DMS114 treated with DMSO at 0.1 percent for 48 hours (cell line): Measurements from ENCODE around the gene PAGE4.
A peak's percentile ranks its signal among the peaks of the same experiment; 100 is the strongest.

Source experiments
- DNase-seq: peaks from one replicate; lab custom pipeline; 2025; ENCODE audit not compliant: unreplicated experiment; lab: John Stamatoyannopoulos, UW

The PAGE4 gene, protein sequence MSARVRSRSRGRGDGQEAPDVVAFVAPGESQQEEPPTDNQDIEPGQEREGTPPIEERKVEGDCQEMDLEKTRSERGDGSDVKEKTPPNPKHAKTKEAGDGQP

DNA sequence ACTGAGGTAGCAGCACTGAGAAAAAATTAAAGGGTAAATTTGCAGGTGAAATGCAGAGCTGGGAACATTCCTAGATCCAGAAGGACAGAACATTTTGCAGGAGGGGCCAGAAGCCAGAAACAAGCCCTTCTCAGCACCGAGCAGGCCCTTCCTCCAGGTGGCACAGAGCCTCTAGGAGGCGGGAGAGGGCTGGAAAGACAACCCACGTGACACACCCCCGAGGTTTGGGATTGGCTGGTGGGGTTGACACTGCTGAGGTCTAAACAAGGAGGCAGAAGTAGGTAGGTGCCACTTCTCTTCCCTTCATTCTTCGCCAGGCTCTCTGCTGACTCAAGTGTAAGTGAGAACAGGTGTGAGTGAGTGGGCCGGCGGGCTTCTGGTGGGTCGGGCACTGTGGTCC lies at the start of gene PAGE4:
PAGE4 (plus strand) TSS at position 288 of the 400 bp plus-strand sequence. CDS start 1,126 bp downstream, outside the sequence.
- DNase-seq: no peak

DNA sequence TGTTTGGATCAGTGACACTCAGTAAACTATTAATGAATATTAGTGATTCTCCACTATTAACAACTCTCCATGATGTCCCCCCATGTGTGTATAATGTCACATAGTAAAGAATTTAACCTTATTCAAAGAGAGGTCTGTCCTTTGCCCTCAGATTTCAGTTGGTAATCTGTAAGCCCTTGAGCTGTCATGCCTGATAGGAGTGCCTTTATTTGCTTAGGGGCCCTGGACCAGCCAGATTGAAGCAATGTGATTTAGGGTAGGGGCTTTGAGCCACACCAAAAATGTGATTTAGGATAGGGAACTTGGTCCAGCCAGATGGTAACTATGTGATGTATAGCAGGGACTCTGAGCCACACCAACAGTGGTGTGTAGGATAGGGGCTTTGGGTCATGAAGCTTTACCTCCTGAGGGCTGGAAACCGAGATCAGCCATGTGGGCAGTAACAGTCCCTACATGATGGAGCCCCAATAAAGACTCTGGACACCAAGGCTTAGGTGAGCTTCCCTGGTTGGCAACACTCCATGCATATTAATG lies 44.3 kb upstream of the PAGE4 start:
- no peak for DNase-seq

DNA sequence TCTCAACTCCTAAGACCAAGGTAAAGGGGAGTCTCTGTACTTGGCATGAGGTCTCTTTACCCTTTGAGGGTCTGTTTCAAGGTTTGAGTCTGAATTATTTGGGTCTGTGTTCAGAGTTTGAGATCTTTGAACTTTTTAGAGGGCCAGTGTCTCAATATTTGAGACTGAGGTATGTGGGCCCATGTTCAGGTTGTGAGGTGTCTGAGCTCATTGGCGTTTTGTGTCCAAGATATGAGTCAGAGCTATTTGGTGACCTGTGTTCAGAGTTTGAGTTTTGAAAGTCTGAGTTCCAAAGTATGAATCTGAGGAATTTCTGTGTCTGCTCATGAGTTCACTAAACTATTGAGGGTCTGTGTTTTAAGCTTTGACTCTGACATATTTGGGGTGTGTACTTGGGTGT lies 36.7 kb upstream of the PAGE4 start:
- no peak for DNase-seq

DNA sequence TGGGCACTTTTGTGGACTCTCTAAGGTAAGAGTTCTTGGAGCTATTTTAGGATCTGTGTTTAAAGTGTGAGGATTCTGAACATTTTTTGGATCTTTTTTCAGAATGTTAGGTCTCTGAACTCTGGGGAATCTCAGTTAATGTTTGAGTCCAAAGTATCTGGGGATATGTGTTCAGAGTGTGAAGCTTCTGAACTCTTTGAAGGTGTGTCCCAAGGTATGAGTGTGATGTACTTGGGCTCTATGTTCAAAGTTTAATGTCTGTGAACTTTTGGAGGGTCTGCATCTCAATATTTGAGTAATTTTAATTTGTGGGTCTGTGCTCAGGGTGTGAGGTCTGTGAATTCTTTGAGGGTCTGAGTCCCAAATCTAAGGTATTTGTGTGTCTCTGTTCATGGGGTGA lies 35.4 kb upstream of the PAGE4 start:
- DNase-seq: no peak

DNA sequence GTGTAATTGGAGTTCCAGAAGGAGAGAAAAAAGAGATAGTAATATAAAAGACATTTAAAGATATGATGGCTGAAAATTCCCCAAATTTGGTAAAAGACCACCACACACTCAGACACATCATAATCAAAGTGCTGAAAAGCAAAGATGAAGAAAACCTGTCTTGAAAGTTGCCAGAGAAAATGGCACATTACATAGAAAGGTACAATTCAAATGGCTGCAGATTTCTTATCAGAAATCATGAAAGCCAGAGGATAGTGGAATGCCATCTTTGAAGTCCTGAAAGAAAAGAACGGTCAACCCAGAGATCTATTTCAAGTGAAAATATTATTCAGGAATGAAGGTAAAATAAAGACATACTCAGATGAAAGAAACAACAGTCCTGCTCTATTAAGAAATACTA lies 29.3 kb upstream of the PAGE4 start:
- DNase-seq: no peak

DNA sequence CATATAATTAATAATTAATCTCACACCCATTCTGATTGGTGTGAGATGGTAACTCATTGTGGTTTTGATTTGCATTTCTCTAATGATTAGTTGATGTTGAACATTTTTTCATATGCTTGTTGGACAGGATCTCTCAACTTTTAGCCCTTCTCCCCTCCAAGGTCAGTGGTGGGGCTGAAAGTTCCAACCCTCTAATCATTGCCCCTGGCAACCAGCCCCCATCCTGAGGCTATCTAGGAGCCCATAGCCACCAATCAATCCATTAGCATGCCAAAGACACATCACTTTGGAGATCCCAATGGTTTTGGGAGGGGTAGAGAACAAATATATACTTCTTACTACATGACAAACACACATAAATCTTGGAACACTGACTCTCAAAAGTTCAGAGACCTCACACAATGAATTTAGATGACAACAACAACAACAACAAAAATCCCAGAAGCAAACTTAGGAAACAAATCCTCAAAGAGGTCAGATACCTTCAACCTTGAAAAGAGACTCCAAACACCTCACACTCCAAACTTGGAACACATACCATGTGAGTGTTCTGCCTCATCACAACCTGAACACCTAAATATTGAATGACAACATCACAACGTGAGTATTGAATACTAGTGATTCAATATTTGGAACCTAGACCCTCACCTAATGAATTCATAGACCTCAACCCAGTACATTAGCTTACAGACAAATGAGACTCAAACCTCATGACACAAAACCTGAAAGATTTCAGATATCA lies 19.0 kb upstream of the PAGE4 start:
- DNase-seq: no peak

DNA sequence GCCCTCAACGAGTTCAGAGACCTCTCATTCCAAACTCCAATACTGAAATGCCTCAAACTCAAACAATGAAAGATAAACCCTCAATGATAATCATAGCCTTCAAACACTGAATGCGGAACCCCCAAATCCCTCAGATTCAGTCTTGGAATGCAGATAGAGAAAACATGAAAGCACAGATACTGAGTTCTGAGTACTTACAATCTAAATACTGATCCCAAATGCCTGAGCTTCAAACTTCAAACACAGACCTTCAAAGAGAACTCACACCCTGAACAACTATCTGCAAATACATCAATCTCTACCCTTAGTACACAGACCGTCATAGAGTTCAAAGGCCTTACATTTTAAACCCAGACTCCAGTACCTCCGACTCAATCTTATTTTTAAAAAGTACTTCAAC lies 16.9 kb upstream of the PAGE4 start:
- DNase-seq: no peak

DNA sequence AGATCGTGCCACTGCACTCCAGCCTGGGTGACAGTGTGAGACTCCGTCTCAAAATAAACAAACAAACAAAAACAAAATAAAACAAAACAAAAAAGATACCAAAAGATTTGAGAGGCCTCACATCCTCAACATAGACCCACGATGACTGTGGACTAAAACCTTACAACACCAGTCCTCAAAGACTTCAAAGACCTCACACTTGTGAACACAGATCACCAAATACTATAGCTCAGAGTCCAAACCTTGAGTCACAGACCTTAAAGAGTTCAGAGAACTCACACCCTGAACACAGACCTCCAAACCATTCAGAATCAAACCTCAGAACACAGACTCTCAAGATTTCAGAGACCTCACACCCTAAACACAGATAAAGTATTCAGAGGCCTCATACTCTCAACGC lies 12.7 kb upstream of the PAGE4 start:
- no peak for DNase-seq

DNA sequence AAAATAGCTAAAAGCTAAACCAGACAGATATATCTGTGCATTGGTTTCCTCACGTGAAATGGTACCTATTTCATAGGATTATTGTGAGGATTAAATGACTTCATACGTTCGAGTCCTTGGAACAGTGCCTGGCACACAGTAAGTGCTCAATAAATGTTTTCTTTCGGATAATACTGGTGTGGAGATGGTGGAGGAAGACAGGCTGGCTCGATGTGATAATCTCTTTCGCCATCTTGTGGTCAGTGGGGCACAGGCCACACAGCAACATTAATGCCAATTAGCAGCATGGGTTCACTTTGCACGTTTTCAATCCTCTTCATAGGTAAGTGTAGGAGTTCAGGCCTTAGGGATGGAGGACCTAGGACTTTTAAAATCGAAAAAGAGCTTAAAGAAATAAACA lies 9.3 kb downstream of the PAGE4 start:
- DNase-seq: peak; percentile 6

DNA sequence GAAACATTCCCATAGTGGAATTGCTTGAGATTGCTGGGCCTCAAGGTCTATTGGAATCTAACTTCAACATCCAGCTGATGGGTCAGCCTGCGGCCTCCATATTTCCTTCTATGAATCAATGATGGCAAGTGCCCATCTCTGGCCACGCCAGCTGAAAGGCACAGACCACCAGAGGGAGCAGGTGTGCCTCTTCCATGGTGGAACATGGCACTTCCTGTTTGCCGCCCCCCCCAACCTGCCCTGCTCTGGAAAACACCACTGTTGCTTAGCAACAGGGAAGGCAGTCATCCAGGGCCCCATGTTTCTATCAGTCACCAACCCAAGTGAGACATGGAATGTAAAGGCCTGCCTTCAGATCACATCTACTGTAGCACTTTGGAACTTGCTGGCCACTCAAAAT lies 11.6 kb downstream of the PAGE4 start:
- peak; percentile 13 for DNase-seq

DNA sequence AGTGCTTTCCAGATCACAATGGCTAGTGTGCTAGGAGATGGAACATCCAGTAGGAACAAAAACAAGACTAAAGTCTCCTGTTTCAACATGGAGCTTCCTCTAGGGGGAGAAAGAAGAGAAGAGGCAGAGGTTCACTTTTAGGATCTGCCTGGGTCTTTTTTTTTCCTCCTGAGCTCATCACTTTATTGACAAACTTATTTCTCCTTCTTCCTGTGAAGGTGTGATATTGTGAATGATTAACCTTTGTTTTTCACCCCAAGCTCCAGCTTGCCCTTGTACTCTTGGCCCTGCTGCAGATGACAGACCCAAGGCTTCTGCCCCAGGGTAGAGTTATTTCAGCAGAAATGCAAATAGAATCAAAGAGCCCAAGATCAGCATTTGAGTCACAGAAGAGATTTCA lies 13.5 kb downstream of the PAGE4 start:
- DNase-seq: no peak

DNA sequence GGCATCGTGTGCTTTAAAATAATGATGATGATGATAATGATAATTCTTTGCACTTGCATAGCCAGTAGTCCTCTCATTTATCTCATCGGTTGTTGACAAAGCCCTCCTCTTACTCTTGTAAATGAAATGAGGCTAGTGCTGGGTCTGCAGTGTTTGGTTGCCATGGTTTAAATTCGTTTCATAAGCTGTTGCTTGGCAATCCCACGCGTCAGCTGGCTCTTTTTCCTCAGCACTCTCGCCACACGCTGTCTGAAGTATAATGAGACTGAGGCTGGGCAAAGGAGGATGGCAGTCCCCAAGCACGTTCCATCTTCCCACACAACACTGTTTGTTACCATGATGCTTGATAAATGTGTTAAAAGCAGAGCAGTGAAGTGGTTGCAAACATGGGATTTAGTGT lies 15.5 kb downstream of the PAGE4 start:
- no peak for DNase-seq

DNA sequence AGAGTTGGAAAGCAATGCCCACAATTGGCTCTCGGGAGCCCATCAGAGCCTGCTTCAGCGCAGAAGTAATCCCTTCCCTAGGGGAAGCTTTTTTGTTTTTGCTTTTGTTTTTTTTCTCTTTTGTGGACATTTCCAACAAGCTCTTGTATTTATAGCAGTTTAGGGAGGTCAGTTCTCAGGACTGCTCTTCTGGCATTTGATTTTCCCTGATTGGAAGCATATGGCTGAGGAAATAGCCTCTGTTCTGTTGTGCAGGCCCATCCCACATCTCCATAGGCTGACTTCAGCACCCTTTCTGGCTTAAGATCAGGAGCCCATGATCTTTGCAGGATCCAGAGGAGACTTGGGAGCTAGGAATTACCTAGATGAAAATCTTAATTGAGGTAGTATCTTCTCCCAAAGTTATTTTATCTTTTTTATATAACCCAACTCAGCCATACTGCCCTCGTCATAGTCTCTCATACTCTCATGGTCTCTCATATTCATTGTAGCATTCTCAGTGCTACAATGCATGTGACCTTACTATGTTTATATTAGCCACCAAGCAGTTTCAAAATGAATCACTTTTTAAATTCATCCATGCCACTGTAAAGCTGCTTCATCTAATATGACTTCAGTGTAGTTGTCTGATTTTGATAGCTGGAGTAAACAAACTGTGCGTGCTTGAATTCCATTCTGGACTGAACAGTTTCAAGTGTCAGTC lies 16.7 kb downstream of the PAGE4 start:
- DNase-seq: no peak

DNA sequence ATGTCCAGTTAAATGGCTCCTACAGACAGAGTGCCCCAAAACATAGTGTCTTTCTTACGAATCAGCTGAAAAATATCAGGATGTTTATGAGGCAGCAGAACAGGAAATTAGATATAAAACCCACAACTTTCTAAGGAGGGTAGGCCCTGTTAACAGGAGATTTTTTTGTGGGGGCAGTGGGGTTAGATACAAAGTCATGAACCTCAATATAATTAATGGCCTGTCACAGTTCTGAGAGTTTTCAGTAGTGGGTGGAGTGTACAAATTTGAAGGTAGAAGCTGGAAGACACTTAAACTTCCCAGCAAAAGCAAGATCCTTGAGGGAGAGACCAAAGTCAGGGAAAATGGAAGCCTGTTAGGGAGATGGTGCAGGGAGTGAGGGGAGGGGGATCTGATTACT lies 17.4 kb downstream of the PAGE4 start:
- no peak for DNase-seq

DNA sequence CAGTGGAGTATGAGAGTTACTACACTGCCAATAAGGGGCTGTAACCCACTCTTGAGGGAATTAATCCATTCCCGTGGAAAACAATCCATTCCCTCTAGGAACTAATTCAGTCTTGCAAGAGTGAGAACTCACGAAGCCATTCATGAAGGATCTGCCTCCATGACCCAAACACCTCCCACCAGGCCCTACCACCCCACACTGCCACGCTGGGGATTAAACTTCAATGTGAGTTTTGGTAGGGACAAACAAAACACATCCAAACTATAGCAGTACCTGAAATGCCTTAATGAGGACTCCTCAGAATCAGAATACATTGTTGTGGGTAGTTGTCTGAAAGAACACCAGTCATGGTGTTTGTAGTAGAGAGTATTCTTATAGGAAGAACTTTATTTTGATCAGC lies 19.2 kb downstream of the PAGE4 start:
- DNase-seq: no peak

DNA sequence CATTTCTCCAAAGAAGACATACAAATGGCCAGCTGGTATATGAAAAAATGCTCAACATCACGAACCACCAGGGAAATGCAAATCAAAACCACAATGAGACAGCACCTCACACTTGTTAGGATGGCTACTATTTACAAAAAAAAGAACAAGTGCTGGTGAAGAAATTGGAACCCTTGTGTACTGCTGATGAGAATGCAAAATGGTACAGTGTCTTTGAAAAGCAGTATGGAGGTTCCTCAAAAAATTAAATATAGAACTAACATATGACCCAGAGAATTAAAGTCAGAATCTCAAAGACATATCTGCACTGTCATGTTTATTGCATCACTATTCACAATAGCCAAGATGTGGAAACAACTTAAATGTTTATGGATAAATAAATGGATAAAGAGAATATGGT lies 20.9 kb downstream of the PAGE4 start:
- no peak for DNase-seq

DNA sequence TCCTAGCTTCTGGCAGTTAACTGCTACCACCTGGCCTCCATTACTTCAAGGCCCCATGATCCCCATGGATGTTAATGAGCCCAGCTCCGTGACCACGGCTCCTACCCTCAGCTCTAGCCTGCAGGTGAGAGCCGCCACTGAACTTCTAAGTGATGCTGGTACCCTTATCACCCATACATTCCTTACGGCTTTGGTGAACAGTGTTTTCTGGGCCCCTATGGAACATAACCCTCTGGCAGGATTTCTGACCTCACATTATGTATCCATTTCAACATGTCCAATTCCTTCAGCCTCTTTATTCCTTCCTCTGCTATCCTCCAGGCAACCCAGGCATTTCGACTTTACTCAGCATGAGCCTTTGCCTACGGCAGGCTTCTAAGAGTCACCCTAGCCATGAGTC lies 24.6 kb downstream of the PAGE4 start:
- no peak for DNase-seq

DNA sequence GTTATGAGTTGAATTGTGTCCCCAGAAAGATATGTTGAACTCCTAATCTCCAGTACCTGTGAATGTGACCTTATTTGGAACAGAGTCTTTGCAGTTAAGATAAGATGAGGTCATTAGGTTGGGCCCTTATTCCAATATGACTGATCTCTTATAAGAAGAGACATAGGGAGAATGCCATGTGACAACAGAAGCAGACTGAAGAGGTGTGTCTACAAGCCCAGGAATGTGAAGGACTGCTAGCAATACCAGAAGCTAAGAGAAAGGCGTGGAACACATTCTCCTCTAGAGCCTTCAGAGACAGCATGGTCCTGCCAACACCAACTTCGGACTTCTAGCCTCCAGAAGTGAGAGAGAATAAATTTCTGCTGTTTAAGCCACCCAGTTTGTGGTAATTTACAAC lies 27.7 kb downstream of the PAGE4 start:
- no peak for DNase-seq

DNA sequence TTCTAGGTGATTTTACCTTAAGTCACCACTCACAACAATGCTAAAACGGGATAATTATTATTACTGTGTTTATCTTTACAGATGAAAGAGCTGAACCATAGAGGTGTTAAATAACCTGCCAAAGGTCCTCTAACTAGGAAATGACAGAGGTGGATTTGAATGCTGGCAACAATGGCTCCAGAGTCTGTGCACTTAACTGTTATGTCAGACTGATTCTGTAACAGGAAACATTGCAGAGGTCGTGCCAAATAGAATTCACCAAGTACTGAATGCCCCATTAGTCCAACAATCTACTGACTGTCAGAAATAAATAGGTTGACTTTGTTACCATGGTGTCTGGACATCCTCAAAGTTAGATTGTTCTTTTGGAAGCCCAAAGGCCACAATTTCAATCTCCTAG lies 29.2 kb downstream of the PAGE4 start:
- no peak for DNase-seq

DNA sequence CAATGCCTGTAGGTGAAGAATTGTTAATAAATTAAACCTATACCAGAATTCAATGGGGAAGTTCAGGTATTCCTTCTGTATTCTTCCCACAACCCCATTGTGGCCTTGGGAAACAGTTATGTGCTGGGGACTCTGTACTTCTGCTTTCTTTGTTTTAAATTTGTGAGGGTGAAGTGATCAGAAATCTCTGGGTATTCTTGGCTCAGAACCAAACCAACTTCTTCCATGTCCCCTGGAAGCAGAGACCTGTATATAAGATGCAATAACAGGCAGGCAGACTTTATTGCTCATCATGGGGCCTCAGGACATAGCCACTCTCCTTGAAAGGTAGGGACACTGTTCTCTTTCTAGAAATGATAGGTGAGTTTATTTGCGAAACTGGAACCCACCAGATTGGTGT lies 30.4 kb downstream of the PAGE4 start:
- DNase-seq: no peak

DNA sequence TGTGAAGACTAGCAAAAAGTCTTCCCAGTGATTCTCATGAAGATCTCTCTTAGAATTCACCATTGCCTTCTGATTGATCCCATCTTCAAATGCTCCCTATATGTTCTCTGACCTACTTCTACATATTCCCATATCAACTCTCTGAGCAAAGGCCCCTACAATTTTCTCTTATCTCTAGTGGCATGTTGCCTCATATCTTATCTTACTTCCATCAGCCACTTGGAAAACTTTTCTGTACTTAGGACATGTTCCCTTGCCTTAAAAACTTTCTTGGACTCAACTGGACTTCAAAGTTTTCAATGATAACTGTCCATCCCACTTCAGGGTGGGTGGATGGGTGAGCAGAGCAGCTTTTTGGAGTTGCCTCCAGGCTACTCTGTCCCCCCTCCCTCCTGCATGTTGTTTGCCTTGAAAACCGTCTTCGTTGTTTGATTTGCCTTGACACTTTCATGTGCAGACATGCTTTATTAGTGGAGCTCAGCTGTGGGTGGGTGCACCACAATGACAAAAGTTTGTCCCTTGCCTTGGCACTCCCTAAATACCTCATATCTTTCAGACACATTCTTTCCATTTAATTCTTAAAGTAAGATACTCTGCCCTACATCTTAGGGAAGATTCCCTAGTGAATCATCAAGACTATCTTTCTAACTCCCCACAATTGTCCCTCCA lies 31.9 kb downstream of the PAGE4 start:
- DNase-seq: no peak

DNA sequence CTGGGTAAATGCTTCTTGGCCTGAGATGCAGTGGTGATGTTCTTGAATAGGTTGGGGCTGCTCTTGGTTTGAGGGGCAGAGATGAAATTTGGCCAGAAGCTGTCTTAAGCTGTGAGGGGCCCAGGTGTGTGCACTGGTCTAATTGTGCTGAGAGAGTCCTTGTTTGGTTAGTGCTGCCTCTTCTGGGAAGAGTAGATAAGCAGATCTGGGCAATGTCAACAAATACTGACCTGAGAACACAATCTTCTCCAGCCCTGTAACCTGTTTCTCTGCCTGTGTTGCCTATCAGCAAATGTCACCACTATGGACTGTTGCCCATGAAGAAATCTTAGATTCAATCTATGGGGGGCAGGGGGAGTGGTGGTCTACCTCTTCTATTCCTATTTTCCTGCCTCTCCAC lies 33.0 kb downstream of the PAGE4 start:
- no peak for DNase-seq
